ENCODE results near the gene SLC24A1. TPM values are rescaled to one million over a fixed set of nuclear protein-coding genes. Genes with fewer than 3 reads are reported as not detected.

Gene SLC24A1
- total RNA-seq, 1 experiment from 2014 or later = 13.0 TPM

- ChIA-PET POLR2A (no interaction called here), CTCF (no interaction called here)
- BruUV-seq (replicated peaks) = no TSS peak
- in situ Hi-C loops (cut with HindIII; ENCODE audit: low pct_unique_long_range_greater_than_20kb, low sequenced_read_pairs) = no loop called here
- intact Hi-C loops (cut with micrococcal nuclease; ENCODE audit: unreplicated experiment) = no loop called here
- Histone ChIP-seq H3K27ac (ENCODE audit: low read length) (no peak overlapping the region), H3K4me3 (ENCODE audit: low read depth in 2 of 2, low read length in 2 of 2) (no peak overlapping the region), H3K9me3 (ENCODE audit: control insufficient read depth, insufficient read depth, low read depth, low read length) (no peaks in the 10 kb centered on the region), H3K36me3 (ENCODE audit: control insufficient read depth, insufficient read depth, low read length) (peaks cover 13% of the 10 kb centered on the region), H3K27me3 (ENCODE audit: control insufficient read depth, insufficient read depth, low read length) (no peaks in the 10 kb centered on the region), H3K4me1 (ENCODE audit: control insufficient read depth, insufficient read depth, low read length) (peaks cover 9% of the 10 kb centered on the region; the same call in 1 of the 2 replicates)
- no peak for DNase-seq (ENCODE audit: low read depth, low spot score)
- no peak for ATAC-seq
- TF ChIP-seq REST (IDR thresholded peaks at IDR 0.05; ENCODE audit: insufficient read depth in 1 of 2, low read depth in 2 of 2, low read length in 1 of 2) (no peak), TCF7L2 (IDR thresholded peaks at IDR 0.05; ENCODE audit: low read depth, low read length) (no peak), CTCF (IDR thresholded peaks at IDR 0.05) (no peak), SIN3A (IDR thresholded peaks at IDR 0.05; ENCODE audit: borderline replicate concordance, insufficient read depth, low read depth, low read length) (no peak), POLR2AphosphoS5 (IDR thresholded peaks at IDR 0.05; ENCODE audit: low read depth, low read length) (no peak)
Measured at GRCh38 chr15:65584241-65584640, 37.5 kb upstream of the SLC24A1 start.

- ATAC-seq = no peak
- H3K27ac ChIP-seq (ENCODE audit: low read length) = no peak overlapping the region
- in situ Hi-C loops (cut with HindIII; ENCODE audit: low pct_unique_long_range_greater_than_20kb, low sequenced_read_pairs) = no loop called here
- H3K4me1 ChIP-seq (ENCODE audit: control insufficient read depth, insufficient read depth, low read length) = no peaks in the 10 kb centered on the region
- H3K27me3 ChIP-seq (ENCODE audit: control insufficient read depth, insufficient read depth, low read length) = no peaks in the 10 kb centered on the region
- H3K4me3 ChIP-seq (ENCODE audit: low read depth in 2 of 2, low read length in 2 of 2) = no peak overlapping the region
- BruUV-seq (replicated peaks) = no TSS peak
- intact Hi-C loops (cut with micrococcal nuclease; ENCODE audit: unreplicated experiment) = no loop called here
- H3K36me3 ChIP-seq (ENCODE audit: control insufficient read depth, insufficient read depth, low read length) = peaks cover 22% of the 10 kb centered on the region
- POLR2A ChIA-PET = interaction anchor here (0.6 kb wide), 1 partner anchor 282 kb away, joined by 3 read pairs; the partner anchor contains the start of gene RAB11A
- no peak for DNase-seq (ENCODE audit: low read depth, low spot score)
- TF ChIP-seq POLR2AphosphoS5 (IDR thresholded peaks at IDR 0.05; ENCODE audit: low read depth, low read length) = no peak
- CTCF ChIA-PET = no interaction called here
- no peaks in the 10 kb centered on the region for H3K9me3 ChIP-seq (ENCODE audit: control insufficient read depth, insufficient read depth, low read depth, low read length)
Measured at GRCh38 chr15:65587094-65587493, 34.6 kb upstream of the SLC24A1 start.

- DNase-seq (ENCODE audit: low read depth, low spot score) (no peak), ATAC-seq (no peak)
- Histone ChIP-seq H3K27me3 (ENCODE audit: control insufficient read depth, insufficient read depth, low read length) (no peaks in the 10 kb centered on the region), H3K4me3 (ENCODE audit: low read depth in 2 of 2, low read length in 2 of 2) (no peak overlapping the region), H3K27ac (ENCODE audit: low read length) (no peak overlapping the region), H3K36me3 (ENCODE audit: control insufficient read depth, insufficient read depth, low read length) (peaks cover 39% of the 10 kb centered on the region), H3K9me3 (ENCODE audit: control insufficient read depth, insufficient read depth, low read depth, low read length) (no peaks in the 10 kb centered on the region), H3K4me1 (ENCODE audit: control insufficient read depth, insufficient read depth, low read length) (no peaks in the 10 kb centered on the region)
- intact Hi-C loops (cut with micrococcal nuclease; ENCODE audit: unreplicated experiment) = no loop called here
- CTCF ChIA-PET = interaction anchor here (0.6 kb wide), 2 partner anchors 195 to 241 kb away, joined by 3 to 4 read pairs; no protein-coding TSS in a partner anchor
- no TSS peak for BruUV-seq (replicated peaks)
- POLR2A ChIA-PET = interaction anchor here (0.6 kb wide), 1 partner anchor 275 kb away, joined by 3 read pairs; no protein-coding TSS in a partner anchor
- TF ChIP-seq REST (IDR thresholded peaks at IDR 0.05; ENCODE audit: insufficient read depth in 1 of 2, low read depth in 2 of 2, low read length in 1 of 2) = no peak
- no peak for TF ChIP-seq POLR2AphosphoS5 (IDR thresholded peaks at IDR 0.05; ENCODE audit: low read depth, low read length)
- peak; percentile 48; the same call in 1 of the 2 replicates for TF ChIP-seq CTCF (IDR thresholded peaks at IDR 0.05)
- TF ChIP-seq TCF7L2 (IDR thresholded peaks at IDR 0.05; ENCODE audit: low read depth, low read length) = no peak
- TF ChIP-seq SIN3A (IDR thresholded peaks at IDR 0.05; ENCODE audit: borderline replicate concordance, insufficient read depth, low read depth, low read length) = no peak
- in situ Hi-C loops (cut with HindIII; ENCODE audit: low pct_unique_long_range_greater_than_20kb, low sequenced_read_pairs) = no loop called here
Measured at GRCh38 chr15:65595960-65596359, 25.8 kb upstream of the SLC24A1 start.

All from Panc1 (cell line).